Measurements from ENCODE around the gene OOSP3. TPM values are rescaled to one million over a fixed set of nuclear protein-coding genes. Genes with fewer than 3 reads are reported as not detected.

Gene OOSP3
- total RNA-seq, 4 donors from 2014 or later, result not detected

- intact Hi-C loops (cut with DNase I), result no loop called here
- no peak for DNase-seq
- Histone ChIP-seq H3K4me1 (no peaks in the 10 kb centered on the region), H3K27me3 (no peaks in the 10 kb centered on the region), H3K27ac (no peak overlapping the region), H3K36me3 (no peaks in the 10 kb centered on the region), H3K9me3 (no peaks in the 10 kb centered on the region), H3K4me3 (no peak overlapping the region)
- WGBS, 2 donors, result 34 to 41% methylated on average over 2 of the region's 2 CpGs
- TF ChIP-seq, protein P1, sequence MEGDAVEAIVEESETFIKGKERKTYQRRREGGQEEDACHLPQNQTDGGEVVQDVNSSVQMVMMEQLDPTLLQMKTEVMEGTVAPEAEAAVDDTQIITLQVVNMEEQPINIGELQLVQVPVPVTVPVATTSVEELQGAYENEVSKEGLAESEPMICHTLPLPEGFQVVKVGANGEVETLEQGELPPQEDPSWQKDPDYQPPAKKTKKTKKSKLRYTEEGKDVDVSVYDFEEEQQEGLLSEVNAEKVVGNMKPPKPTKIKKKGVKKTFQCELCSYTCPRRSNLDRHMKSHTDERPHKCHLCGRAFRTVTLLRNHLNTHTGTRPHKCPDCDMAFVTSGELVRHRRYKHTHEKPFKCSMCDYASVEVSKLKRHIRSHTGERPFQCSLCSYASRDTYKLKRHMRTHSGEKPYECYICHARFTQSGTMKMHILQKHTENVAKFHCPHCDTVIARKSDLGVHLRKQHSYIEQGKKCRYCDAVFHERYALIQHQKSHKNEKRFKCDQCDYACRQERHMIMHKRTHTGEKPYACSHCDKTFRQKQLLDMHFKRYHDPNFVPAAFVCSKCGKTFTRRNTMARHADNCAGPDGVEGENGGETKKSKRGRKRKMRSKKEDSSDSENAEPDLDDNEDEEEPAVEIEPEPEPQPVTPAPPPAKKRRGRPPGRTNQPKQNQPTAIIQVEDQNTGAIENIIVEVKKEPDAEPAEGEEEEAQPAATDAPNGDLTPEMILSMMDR (IDR thresholded peaks at IDR 0.05), result no peak
- TF ChIP-seq POLR2A (IDR thresholded peaks at IDR 0.05), result no peak
These were observed 66.1 kb downstream of the OOSP3 start for GRCh38 chr11:59944720-59945119.

Other genes starting within 250 kb of the OOSP3 start
- 10 to 100 TPM; 11.2 to 17.9 (median 15.3) TPM for gene PATL1, start 209.7 kb upstream of the OOSP3 start, total RNA-seq
- not detected for gene OR10V1, start 164.9 kb upstream of the OOSP3 start, total RNA-seq
- 10 to 100 TPM; 12.9 to 25.6 (median 19.3) TPM for gene STX3, start 123.4 kb upstream of the OOSP3 start, total RNA-seq
- gene MRPL16, start 68.0 kb upstream of the OOSP3 start, total RNA-seq, result 10 to 100 TPM; 31.4 to 41.6 (median 40.3) TPM
- gene CBLIF, start 33.3 kb upstream of the OOSP3 start, total RNA-seq, result not detected
- 100 to 1,000 TPM in 1 of 4 donors, 10 to 100 TPM in 3; 10.3 to 108 (median 39.0) TPM for gene TCN1, start 12.3 kb upstream of the OOSP3 start, total RNA-seq
- not detected for gene OOSP1, start 59.6 kb downstream of the OOSP3 start, total RNA-seq
- under 1 TPM in 1 of 4 donors, not detected in 3; 0.95 TPM for gene OOSP4A, start 85.3 kb downstream of the OOSP3 start, total RNA-seq
- gene OOSP4B, start 138.4 kb downstream of the OOSP3 start, total RNA-seq, result not detected
- gene OOSP2, start 161.6 kb downstream of the OOSP3 start, total RNA-seq, result not detected
- not detected for gene MS4A3, start 177.9 kb downstream of the OOSP3 start, total RNA-seq
- 10 to 100 TPM in 1 of 4 donors, under 1 TPM in 1, not detected in 2; 0.12 to 13.2 TPM for gene MS4A2, start 209.9 kb downstream of the OOSP3 start, total RNA-seq

Data from esophagus squamous epithelium (tissue), 5 donors.